Central memory CD4-positive, alpha-beta T cell (primary cell): Measurements from ENCODE around the gene SMIM22.
"Not testable (repeated sequence)": the region's sequence is repeated elsewhere in the genome, so short reads cannot be mapped to it uniquely, and the experiment has no call there.

ENCODE experiments used
- DNase-seq: peaks from one replicate; pipeline ENCODE4 v3.0.0; 2022

SMIM22 gene

GRCh38 chr16:4769306-4769638 is 25.9 kb upstream of the SMIM22 start:
- no peak for DNase-seq

DNA sequence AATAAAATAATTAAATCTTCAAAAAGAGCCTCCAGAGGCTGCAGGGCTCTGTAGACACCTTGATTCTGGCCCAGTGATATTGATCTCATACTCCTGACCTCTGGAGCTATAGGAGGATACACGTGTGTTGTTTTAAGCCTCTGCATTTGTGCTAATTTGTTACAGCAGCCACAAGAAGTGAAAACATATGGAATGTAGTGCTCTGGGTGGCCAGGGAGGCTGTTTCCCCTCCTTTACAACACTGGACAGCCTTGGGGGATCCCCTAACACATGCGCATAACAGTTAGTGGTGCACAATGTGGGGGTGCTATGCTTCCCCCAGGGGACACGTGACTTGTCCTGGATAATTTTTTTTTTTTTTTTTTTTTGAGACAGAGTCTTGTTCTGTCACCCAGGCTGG is 23.5 kb upstream of the SMIM22 start:
- DNase-seq = no peak

DNA sequence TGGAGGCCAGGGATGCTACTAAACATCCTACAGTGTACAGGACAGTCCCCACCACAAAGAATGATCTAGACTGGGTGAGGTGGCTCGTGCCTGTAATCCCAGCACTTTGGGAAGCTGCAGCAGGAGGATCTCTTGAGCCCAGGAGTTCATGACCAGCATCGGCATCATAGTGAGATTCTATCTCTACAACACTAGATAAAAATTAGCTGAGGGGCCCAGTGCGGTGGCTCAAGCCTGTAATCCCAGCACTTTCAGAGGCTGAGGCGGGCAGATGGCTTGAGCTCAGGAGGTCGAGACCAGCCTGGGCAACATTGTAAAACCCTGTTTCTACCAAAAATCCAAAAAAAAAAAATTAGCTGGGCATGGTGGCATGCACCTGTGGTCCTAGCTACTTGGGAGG is 22.8 kb upstream of the SMIM22 start:
- DNase-seq = no peak

DNA sequence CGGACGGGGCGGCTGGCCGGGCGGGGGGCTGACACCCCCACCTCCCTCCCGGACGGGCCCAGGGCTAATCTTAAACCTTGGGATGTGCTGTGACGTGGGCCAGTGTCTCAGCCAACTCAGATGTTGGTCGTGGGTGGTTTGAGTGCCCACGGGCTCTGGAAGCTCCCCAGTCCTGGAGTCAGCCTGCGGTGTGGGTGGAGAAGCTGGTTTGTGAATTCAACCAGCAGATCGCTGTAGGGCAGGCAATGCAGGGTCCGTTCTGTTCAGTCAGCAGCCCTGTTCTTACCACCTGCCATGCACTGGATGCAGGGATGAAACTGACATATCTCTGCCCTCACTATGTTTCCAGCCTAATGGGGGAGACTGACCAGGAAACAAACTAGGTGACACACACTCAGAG is 20.2 kb upstream of the SMIM22 start:
- DNase-seq = no peak

- DNase-seq = no peak
Observed at GRCh38 chr16:4776141-4776705, 18.9 kb upstream of the SMIM22 start.

DNA sequence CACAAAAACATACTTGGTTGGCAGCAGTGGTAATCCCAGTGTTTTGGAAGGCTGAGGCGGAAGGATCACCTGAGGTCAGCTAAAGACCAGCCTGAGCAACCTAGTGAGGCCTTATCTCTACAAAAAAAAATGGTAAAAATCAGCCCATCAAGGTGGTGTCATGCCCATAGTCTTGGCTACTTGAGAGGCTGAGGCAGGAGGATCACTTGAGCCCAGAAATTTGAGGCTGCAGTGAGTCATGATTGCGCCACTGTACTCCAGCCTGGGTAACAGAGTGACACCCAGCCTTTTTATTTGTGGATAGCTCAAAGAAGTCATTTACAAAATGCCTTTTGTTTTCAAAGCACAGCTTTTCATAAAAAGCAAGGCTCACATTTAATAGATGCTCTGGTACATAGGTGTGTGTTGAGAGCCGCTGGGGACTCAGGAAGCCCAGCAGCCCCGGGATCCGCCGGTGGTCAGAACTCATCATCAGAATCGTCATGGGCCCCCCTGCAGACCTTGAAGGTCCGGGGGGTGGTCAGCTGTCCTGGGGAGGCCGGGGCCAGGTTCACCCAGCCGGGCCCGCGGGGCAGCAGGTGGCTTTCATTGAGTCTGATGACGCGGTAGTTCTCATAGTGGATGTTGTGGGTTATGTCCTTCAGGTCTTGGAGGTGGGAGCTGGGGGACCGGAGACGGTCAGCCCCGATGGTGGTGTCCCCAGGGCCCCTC is 17.7 kb upstream of the SMIM22 start:
- no peak for DNase-seq

DNA sequence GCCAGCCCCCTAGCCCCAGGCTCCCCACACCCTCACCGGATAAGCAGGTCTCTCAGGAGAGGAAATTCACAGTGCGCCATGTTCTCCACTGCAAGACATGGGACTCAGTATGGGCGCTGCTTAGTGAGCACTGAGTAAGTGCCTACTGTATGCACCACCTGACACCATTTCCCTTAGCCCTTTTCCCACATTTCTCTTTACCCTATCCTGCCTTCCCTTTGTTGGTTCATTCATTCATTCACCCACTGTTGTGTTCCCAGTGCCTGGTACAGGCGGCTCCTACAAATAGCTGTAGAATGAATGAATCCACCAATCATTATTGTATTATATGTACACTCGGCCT is 17.1 kb upstream of the SMIM22 start:
- no peak for DNase-seq

- DNase-seq = no peak
Observed at GRCh38 chr16:4780235-4780634, 14.9 kb upstream of the SMIM22 start.

DNA sequence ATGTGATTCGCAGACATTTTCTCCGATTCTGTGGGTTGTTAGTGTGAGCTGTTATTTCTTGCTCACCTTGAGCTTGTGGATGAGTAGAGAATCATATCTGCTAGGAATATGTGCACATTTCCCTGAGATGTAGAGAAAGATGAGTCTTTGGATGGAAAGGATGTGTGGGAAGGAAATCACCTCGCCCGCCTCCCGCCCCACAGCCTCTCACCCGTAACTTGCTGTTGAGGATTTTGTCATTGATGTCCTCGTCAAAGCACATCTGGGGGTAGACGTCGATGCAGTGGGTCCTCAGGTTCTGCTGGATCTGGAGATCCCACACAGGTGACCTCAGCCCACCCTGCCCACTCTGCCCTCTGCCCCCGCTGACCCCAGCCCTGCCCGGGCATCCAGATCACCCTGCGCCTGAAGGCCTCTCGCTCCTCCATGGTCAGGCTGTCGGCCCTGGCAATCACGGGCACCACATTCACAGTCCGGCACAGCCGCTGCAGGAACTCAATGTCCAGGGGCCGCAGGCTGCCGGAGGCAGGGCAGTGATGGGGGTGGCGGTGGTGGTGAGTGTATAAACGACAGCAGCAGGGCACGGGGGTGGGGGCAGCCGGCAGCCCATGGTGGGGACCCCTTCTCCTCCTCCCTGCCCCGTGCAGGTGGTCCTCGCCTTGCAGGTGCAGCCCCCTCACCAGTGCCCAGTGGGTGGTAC is 11.8 kb upstream of the SMIM22 start:
- no peak for DNase-seq

- DNase-seq = no peak
Observed at GRCh38 chr16:4783951-4784336, 11.2 kb upstream of the SMIM22 start.

- DNase-seq = not testable (repeated sequence)
Observed at GRCh38 chr16:4784444-4784987, 10.7 kb upstream of the SMIM22 start.

DNA sequence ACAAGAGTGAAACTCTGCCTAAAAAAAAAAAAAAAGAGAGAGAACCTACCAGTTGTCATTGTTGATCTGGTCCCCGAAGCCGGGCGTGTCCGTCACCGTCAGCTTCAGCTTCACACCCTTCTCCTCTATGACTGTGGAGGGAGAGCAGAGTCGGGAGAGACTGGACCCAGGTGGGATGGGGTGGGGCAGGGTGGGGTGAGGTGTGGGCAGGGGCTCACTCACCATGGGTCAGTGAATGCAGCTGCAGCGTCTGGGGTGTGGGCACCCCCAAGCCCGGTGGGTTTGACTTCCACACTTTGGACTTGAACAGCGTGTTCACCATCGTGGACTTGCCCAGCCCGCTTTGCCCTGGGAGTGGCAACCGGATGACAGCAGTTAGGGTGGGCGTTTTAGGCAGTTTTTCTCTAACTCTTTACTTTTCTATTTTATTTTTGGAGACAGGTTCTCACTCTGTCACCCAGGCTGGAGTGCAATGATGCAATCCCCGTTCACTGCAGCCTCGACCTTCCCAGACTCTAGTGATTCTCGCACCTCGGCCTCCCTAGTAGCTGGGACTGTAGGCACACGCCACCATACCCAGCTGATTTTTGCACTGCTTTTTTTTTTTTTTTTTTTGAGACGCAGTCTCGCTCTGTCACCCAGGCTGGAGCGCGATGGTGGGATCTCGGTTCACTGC is 9.3 kb upstream of the SMIM22 start:
- no peak for DNase-seq

GRCh38 chr16:4787068-4787467 is 8.1 kb upstream of the SMIM22 start:
- DNase-seq = no peak

GRCh38 chr16:4787627-4788482 is 7.3 kb upstream of the SMIM22 start, which contains the start of gene SEPTIN12:
TSS of gene SEPTIN12 (minus strand) at chr16:4788345. CDS start at chr16:4787645, 700 bp downstream.
- DNase-seq = no peak

DNA sequence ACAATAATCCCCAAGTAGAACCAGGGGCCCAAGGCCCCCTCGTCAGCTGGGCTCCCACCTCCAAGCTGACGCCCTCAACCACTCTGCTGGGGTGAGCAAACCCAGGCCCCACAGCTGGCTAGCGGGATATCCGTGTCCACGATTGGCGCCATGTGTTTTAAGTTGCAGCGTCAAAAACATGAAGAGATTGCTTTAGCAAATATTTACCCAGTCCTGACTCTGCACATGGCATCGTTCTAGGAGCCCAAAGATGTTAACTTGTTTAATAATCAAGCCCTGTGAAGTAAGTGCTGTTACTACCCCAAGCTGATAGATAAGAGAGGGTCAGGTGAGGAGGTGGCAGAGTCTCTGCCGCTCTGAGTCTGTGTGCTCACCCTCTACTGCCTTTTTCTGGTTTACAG is 6.7 kb upstream of the SMIM22 start:
- no peak for DNase-seq

- DNase-seq = no peak
Observed at GRCh38 chr16:4788910-4789309, 6.3 kb upstream of the SMIM22 start.

DNA sequence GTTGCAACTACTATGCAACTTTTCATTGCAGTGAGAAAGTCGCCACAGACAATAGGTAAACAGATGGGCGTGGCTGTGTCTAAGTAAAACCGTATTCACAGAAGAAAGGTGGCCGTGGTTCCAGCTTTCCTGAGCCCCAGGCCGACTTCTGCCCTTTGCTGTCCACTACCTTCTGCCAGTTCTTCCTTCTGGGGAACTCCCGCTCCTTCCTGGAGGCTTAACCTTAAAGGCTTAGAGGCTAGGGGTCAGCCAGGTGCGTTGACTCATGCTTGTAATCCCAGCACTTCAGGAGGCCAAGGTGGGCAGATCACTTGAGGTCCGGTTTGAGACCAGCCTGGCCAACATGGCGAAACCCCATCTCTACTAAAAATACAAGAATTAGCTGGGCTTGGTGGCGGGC is 4.9 kb upstream of the SMIM22 start:
- DNase-seq = no peak

DNA sequence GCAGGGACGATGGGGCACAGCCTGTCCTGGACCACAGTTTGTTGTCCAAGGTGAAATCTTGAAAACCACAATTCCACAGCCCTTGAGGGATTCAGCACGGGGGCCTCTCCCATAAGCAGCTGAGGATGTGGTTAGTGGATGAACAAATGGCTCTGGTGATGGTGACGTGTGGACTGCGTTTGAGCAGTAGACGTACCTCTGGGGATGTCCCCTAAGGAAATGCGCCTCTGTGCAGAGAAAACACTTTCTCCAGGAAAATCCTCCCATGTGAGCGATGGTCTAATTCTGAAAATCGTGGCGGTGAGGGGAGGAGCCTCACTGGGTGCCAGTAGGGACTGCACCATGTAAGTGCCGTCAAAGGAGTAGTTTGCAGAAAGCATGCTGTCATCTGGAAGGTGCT is 4.3 kb upstream of the SMIM22 start:
- no peak for DNase-seq

DNA sequence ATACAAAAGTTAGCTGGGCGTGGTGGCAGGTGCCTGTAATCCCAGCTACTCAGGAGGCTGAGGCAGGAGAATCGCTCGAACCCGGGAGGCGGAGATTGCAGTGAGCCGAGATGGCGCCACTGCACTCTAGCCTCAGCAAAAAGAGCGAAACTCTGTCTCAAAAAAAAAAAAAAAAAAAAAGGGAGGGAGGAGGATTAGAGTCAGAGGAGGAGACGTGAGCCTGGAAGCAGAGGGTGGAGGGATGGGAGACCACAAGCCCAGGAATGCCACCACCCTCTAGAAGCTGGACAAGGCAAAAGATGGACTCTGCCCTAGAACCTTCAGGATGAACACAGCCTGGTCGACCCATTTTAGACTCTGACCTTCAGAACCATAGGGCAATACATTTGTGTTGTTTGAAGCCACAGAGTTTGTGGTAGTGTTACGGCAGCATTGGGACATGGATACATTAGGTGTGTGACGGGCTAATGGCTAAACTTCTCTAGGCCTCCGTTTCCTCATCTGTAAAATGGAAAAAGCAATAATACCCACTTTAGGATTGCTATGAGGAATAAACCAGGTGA is 2.1 kb upstream of the SMIM22 start:
- DNase-seq = no peak

DNA sequence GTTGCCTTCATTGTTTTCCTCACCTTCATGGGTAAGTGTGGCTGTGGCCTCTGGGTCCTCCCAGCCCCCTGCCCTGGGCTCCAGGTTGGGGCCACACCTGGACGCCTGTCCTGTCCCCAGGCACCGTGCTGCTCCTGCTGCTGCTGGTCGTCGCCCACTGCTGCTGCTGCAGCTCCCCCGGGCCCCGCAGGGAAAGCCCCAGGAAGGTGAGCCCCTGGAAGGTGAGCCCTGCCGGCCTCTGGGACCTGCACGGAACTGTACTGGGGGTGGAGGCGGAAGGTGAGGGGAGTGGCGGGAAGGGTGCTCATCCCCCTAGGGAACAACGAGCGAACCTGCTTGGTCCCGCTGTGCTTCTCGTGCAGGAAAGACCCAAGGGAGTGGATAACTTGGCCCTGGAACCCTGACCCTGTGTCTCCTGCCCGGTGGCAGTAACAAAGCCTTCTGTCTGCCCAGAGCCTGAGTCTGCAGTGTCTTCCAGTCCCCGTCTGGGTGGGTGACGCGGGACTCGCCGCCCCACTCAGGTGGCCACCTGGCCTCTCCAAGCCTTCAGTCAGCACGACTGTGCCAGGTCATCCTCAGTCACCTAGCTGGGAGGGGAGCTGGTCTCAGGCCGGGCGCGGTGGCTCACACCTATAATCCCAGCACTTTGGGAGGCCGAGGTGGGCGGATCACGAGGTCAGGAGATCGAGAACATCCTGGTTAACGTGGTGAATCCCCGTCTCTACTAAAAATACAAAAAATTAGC is 831 bp downstream of the SMIM22 start:
- DNase-seq = no peak

DNA sequence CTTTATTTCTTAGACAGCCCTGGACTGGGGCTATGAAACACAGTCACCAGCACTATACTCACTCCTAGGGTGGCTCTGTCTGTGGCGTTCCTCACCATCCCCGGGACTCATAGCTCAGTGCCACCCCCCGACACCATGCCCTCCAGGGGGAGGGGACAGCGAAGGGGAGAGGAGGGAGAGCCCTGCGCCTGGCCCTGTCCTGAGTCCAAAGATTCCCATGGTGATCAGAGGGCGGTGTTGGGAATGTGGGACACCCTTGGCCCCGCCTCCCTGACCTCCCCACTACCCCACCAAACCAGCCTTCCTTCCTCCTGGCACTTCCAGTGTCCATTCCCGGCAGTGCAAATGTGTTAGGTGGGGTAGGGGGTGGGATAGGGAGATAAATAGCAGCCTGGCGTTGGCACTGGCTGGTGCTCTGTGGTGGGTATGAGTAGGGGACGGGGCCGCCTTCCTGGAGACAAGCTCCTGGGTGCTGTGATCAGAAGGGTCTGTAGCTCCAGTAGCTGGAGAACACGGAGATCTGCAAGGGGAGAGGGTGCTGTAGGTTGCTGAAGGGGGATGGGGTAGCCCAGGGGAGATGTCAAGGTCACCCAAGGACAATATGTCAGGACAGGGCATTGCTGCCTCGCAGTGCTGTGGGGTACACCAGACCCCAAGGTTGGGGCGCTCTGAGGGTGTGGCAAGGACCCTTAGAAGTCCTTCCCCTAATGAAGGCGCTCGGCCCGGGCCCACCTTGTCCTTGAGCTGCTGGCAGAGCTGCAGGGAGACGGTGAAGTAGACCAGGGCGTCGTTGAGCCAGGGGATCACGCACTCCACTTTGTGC is 2.0 kb downstream of the SMIM22 start:
- no peak for DNase-seq
